ENCODE measurements around the gene GCA.

The GCA gene

GRCh38 chr2:162343824-162344616, at the start of gene GCA:
Gene GCA, plus strand, starts transcription at chr2:162344132. Its CDS starts 117 bp downstream, at chr2:162344249.
- DNase-seq = peak; percentile 99

- DNase-seq = no peak
These were observed 48.9 kb upstream of the GCA start for GRCh38 chr2:162295009-162295408.

GRCh38 chr2:162297925-162298552, 45.9 kb upstream of the GCA start:
- peak; percentile 87 for DNase-seq

- DNase-seq = no peak
These were observed 45.1 kb upstream of the GCA start for GRCh38 chr2:162298669-162299335.

GRCh38 chr2:162300266-162300665, 43.7 kb upstream of the GCA start:
- no peak for DNase-seq

GRCh38 chr2:162301151-162301804, 42.7 kb upstream of the GCA start:
- peak; percentile 77 for DNase-seq

GRCh38 chr2:162301877-162302276, 42.1 kb upstream of the GCA start:
- no peak for DNase-seq

- no peak for DNase-seq
These were observed 38.0 kb upstream of the GCA start for GRCh38 chr2:162305901-162306300.

GRCh38 chr2:162308747-162309503, 35.0 kb upstream of the GCA start:
- no peak for DNase-seq

- no peak for DNase-seq
These were observed 31.1 kb upstream of the GCA start for GRCh38 chr2:162312853-162313252.

- DNase-seq = no peak
These were observed 28.0 kb upstream of the GCA start for GRCh38 chr2:162315938-162316337.

GRCh38 chr2:162316590-162316989, 27.3 kb upstream of the GCA start:
- DNase-seq = no peak

- no peak for DNase-seq
These were observed 26.7 kb upstream of the GCA start for GRCh38 chr2:162317058-162317742.

GRCh38 chr2:162317861-162318327, 26.0 kb upstream of the GCA start:
- no peak for DNase-seq

GRCh38 chr2:162318328-162319180, 25.4 kb upstream of the GCA start, which contains the start of gene IFIH1:
Gene IFIH1, minus strand, starts transcription at chr2:162318684. Its CDS starts 377 bp downstream, at chr2:162318307.
- peak; percentile 81 for DNase-seq

GRCh38 chr2:162320864-162321517, 22.9 kb upstream of the GCA start:
- DNase-seq = no peak

GRCh38 chr2:162324953-162325352, 19.0 kb upstream of the GCA start:
- no peak for DNase-seq

GRCh38 chr2:162327134-162327769, 16.7 kb upstream of the GCA start:
- no peak for DNase-seq

- no peak for DNase-seq
These were observed 16.1 kb upstream of the GCA start for GRCh38 chr2:162327806-162328205.
